Measurements from ENCODE around the gene CIAO1. TPM values are rescaled to one million over a fixed set of nuclear protein-coding genes. Genes with fewer than 3 reads are reported as not detected.
"Not testable (repeated sequence)": the region's sequence is repeated elsewhere in the genome, so short reads cannot be mapped to it uniquely, and the experiment has no call there.

The CIAO1 gene
- total RNA-seq, 1 experiment from 2014 or later = 82.8 TPM

GRCh38 chr2:96265840-96266679 is at the start of gene CIAO1, which contains the start of gene TMEM127 (continued):
- TF ChIP-seq SP1 (CRISPR knock-in tag; conservative IDR thresholded peaks at IDR 0.05) = peak; percentile 98
- no peak for TF ChIP-seq TP53 (CRISPR knock-in tag; IDR thresholded peaks at IDR 0.05)
- no peak for TF ChIP-seq IRF1 (CRISPR knock-in tag; IDR thresholded peaks at IDR 0.05)
- no peak for TF ChIP-seq ATF1 (CRISPR knock-in tag; IDR thresholded peaks at IDR 0.05)
- no peak for TF ChIP-seq ESRRA (CRISPR knock-in tag; IDR thresholded peaks at IDR 0.05; ENCODE audit: borderline replicate concordance)
- no peak for TF ChIP-seq GTF2I (CRISPR knock-in tag; conservative IDR thresholded peaks at IDR 0.05)
- TF ChIP-seq ZSCAN18 (CRISPR knock-in tag; IDR thresholded peaks at IDR 0.05) = no peak
- no peak for TF ChIP-seq E2F5 (CRISPR knock-in tag; IDR thresholded peaks at IDR 0.05)
- TF ChIP-seq PRDM15 (CRISPR knock-in tag; IDR thresholded peaks at IDR 0.05) = peak; percentile 85
- 0 out of 2 replicates have a peak, but pooled peaks have one; percentile 68 for TF ChIP-seq PREB (CRISPR knock-in tag; IDR thresholded peaks at IDR 0.05; ENCODE audit: borderline replicate concordance)
- no peak for TF ChIP-seq GRHL2 (CRISPR knock-in tag; IDR thresholded peaks at IDR 0.05; ENCODE audit: insufficient replicate concordance, severe bottlenecking)
- TF ChIP-seq JAZF1 (CRISPR knock-in tag; IDR thresholded peaks at IDR 0.05) = no peak

DNA sequence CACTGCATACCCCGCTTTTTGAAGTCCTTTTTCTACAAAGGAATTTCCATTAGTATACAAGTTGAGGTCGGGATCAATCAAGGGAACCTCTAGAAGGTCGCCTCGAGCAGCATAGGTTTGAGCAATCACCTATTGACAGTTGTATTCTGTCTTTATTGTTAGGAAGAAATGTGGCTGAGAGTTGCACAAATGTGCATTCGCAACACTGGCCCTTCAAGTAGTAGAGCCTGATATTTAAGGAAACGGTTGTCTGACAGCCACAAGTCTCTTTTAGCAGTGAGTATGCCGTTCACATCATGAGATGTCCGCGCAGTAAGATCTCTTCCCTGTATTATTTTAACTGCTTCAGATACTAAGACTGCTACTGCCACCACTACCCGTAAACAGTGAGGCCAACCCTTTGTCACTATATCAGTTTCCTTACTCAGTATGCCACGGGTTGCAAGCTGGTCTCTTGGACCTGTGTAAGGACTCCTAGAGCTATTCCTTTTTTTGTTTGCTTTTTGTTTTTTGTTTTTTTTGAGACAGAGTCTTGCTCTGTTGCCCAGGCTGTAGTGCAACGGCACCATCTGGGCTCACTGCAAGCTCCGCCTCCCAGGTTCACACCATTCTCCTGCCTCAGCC is 47.4 kb upstream of the CIAO1 start:
- no peak overlapping the region for H3K27ac Mint-ChIP-seq
- no peak for DNase-seq (ENCODE audit: low spot score)
- no peaks in the 10 kb centered on the region for H3K9me3 Mint-ChIP-seq
- ChIA-PET CTCF (no interaction called here), POLR2A (no interaction called here)
- H3K36me3 Mint-ChIP-seq = no peaks in the 10 kb centered on the region
- no peak overlapping the region for H3K4me3 Mint-ChIP-seq
- no peaks in the 10 kb centered on the region for H3K27me3 Mint-ChIP-seq (ENCODE audit: low read depth)
- H3K4me1 Mint-ChIP-seq = peaks cover 12% of the 10 kb centered on the region
- no peak for ATAC-seq
- no peak for TF ChIP-seq RORB (CRISPR knock-in tag; IDR thresholded peaks at IDR 0.05)

- H3K36me3 Mint-ChIP-seq; ATAC-seq; CTCF ChIA-PET; H3K27me3 Mint-ChIP-seq (ENCODE audit: low read depth); POLR2A ChIA-PET; H3K27ac Mint-ChIP-seq; H3K9me3 Mint-ChIP-seq; DNase-seq (ENCODE audit: low spot score); H3K4me3 Mint-ChIP-seq: not testable (repeated sequence)
- H3K4me1 Mint-ChIP-seq = peaks cover 12% of the 10 kb centered on the region
Measured at GRCh38 chr2:96219959-96220358, 46.1 kb upstream of the CIAO1 start.

- POLR2A ChIA-PET; H3K36me3 Mint-ChIP-seq; H3K9me3 Mint-ChIP-seq; ATAC-seq; H3K27ac Mint-ChIP-seq; DNase-seq (ENCODE audit: low spot score); CTCF ChIA-PET; H3K4me3 Mint-ChIP-seq; H3K27me3 Mint-ChIP-seq (ENCODE audit: low read depth): not testable (repeated sequence)
- H3K4me1 Mint-ChIP-seq = peaks cover 12% of the 10 kb centered on the region
Measured at GRCh38 chr2:96221106-96221505, 44.9 kb upstream of the CIAO1 start.

Data from WTC11 (cell line).